DOHH2 (cell line): ENCODE measurements around the gene SEMA5A.

Source experiments
- H3F3A ChIP-seq: fragments of 200-600 bp; sonication (generic), shearing (Covaris generic); 2 replicates; pipeline ENCODE4 v1.6.0; 2016; ENCODE audit warnings: antibody characterized with exemption, mild to moderate bottlenecking; ENCODE audit not compliant: control insufficient read depth, insufficient read depth
- H3K27ac ChIP-seq: fragments of 200-600 bp; sonication (generic); 2 replicates; pipeline ENCODE4 v1.5.1; 2014; ENCODE audit warnings: low read depth, mild to moderate bottlenecking, low read length, moderate library complexity
- H3K27me3 ChIP-seq: fragments of 200-600 bp; sonication (generic); 2 replicates; pipeline ENCODE4 v1.6.1; 2014; ENCODE audit warnings: mild to moderate bottlenecking, low read length, mixed read lengths; ENCODE audit not compliant: control insufficient read depth
- H3K36me3 ChIP-seq: fragments of 200-600 bp; sonication (generic); 2 replicates; pipeline ENCODE4 v1.6.1; 2014; ENCODE audit warnings: mild to moderate bottlenecking, low read length, moderate library complexity, mixed read lengths; ENCODE audit not compliant: control insufficient read depth
- H3K4me1 ChIP-seq: fragments of 200-600 bp; sonication (generic); 2 replicates; pipeline ENCODE4 v1.6.1; 2014; ENCODE audit warnings: mild to moderate bottlenecking, low read length, mixed read lengths; ENCODE audit not compliant: control insufficient read depth
- H3K4me2 ChIP-seq: fragments of 200-600 bp; sonication (generic); 2 replicates; pipeline ENCODE4 v1.6.0; 2014; ENCODE audit warnings: mild to moderate bottlenecking, low read length, moderate library complexity
- H3K4me3 ChIP-seq: fragments of 200-600 bp; sonication (generic); 2 replicates; pipeline ENCODE4 v1.5.1; 2014; ENCODE audit warnings: mild to moderate bottlenecking, low read length, mixed read lengths
- H3K79me2 ChIP-seq: fragments of 200-600 bp; sonication (generic); 2 replicates; pipeline ENCODE4 v1.6.1; 2014; ENCODE audit warnings: mild to moderate bottlenecking, low read length, mixed read lengths; ENCODE audit not compliant: control insufficient read depth
- H3K9me2 ChIP-seq: fragments of 200-600 bp; sonication (generic); replicated peaks from 2 replicates; pipeline ENCODE4 v1.6.1; 2014; ENCODE audit warnings: mild to moderate bottlenecking, low read length, mixed read lengths; ENCODE audit not compliant: control insufficient read depth
- H3K9me3 ChIP-seq: fragments of 200-600 bp; sonication (generic); 2 replicates; pipeline ENCODE4 v1.6.1; 2014; ENCODE audit warnings: antibody characterized with exemption, low read length, mixed read lengths; ENCODE audit not compliant: control insufficient read depth, insufficient read depth
- H4K20me1 ChIP-seq: fragments of 200-600 bp; sonication (generic); 2 replicates; pipeline ENCODE4 v1.6.0; 2014; ENCODE audit warnings: low read depth, mild to moderate bottlenecking, antibody characterized with exemption, low read length, moderate library complexity; ENCODE audit not compliant: control insufficient read depth, insufficient read depth
- CTCF ChIP-seq: fragments of 200-600 bp; sonication (generic); IDR thresholded peaks from one replicate; pipeline ENCODE4 v1.5.1; 2014; ENCODE audit warnings: antibody characterized with exemption, mild to moderate bottlenecking, low read depth, low read length; ENCODE audit not compliant: poor library complexity, severe bottlenecking
- EZH2phosphoT487 ChIP-seq: fragments of 200-600 bp; sonication (generic); IDR thresholded peaks from 2 replicates; pipeline ENCODE4 v1.6.1; 2017; ENCODE audit warnings: borderline replicate concordance, mild to moderate bottlenecking, antibody characterized with exemption, low read length, moderate library complexity, mixed read lengths

Gene SEMA5A

GRCh38 chr5:9480499-9480898, 65.4 kb downstream of the SEMA5A start:
- no peak overlapping the region for H3K4me2 ChIP-seq
- no peaks in the 10 kb centered on the region for H3F3A ChIP-seq
- H3K9me2 ChIP-seq = no peaks in the 10 kb centered on the region
- H4K20me1 ChIP-seq = no peaks in the 10 kb centered on the region
- no peaks in the 10 kb centered on the region for H3K79me2 ChIP-seq
- no peak overlapping the region for H3K4me3 ChIP-seq
- 0 out of 2 replicates have a peak, but pooled peaks cover 4% of the 10 kb centered on the region for H3K9me3 ChIP-seq
- no peak overlapping the region for H3K27ac ChIP-seq
- no peaks in the 10 kb centered on the region for H3K4me1 ChIP-seq
- no peaks in the 10 kb centered on the region for H3K36me3 ChIP-seq
- no peak for TF ChIP-seq CTCF
- no peak for TF ChIP-seq EZH2phosphoT487
- H3K27me3 ChIP-seq = no peaks in the 10 kb centered on the region

GRCh38 chr5:9479990-9480389, 65.9 kb downstream of the SEMA5A start:
- Histone ChIP-seq H3K36me3 (no peaks in the 10 kb centered on the region), H3K9me2 (no peaks in the 10 kb centered on the region), H3K4me2 (no peak overlapping the region), H3K79me2 (no peaks in the 10 kb centered on the region), H3K9me3 (0 out of 2 replicates have a peak, but pooled peaks cover 4% of the 10 kb centered on the region), H3K27me3 (no peaks in the 10 kb centered on the region), H3K4me1 (no peaks in the 10 kb centered on the region), H3F3A (no peaks in the 10 kb centered on the region), H3K27ac (no peak overlapping the region), H4K20me1 (no peaks in the 10 kb centered on the region), H3K4me3 (no peak overlapping the region)
- TF ChIP-seq CTCF = no peak
- TF ChIP-seq EZH2phosphoT487 = no peak

GRCh38 chr5:9479361-9479760, 66.5 kb downstream of the SEMA5A start:
- Histone ChIP-seq H3K36me3 (no peaks in the 10 kb centered on the region), H3K27me3 (no peaks in the 10 kb centered on the region), H3K4me2 (no peak overlapping the region), H3K9me3 (0 out of 2 replicates have a peak, but pooled peaks cover 4% of the 10 kb centered on the region), H3F3A (no peaks in the 10 kb centered on the region), H3K4me3 (no peak overlapping the region), H3K27ac (no peak overlapping the region), H4K20me1 (no peaks in the 10 kb centered on the region), H3K9me2 (no peaks in the 10 kb centered on the region), H3K4me1 (no peaks in the 10 kb centered on the region), H3K79me2 (no peaks in the 10 kb centered on the region)
- TF ChIP-seq CTCF = no peak
- TF ChIP-seq EZH2phosphoT487 = no peak
